MM.1S (cell line): ENCODE results near the gene KRT38.

Experiments used
- CTCF ChIP-seq: fragments of 300-600 bp; sonication (generic); IDR thresholded peaks from 2 replicates; pipeline ENCODE4 v1.5.1; 2016; ENCODE audit warnings: antibody characterized with exemption, low read length, mixed read lengths
- EZH2 ChIP-seq: fragments of 300-600 bp; sonication (generic); optimal IDR thresholded peaks from 2 replicates; pipeline ENCODE3; 2017; ENCODE audit warnings: low read depth, mild to moderate bottlenecking, antibody characterized with exemption, low read length, mixed read lengths

- no peak for TF ChIP-seq CTCF
- no peak for TF ChIP-seq EZH2
These were observed 11.5 kb upstream of the KRT38 start for GRCh38 chr17:41452281-41452680.
